ENCODE data around the gene TSPAN8.

- TF ChIP-seq CTCF (IDR thresholded peaks at IDR 0.05) (no peak), POLR2A (IDR thresholded peaks at IDR 0.05) (no peak), EP300 (IDR thresholded peaks at IDR 0.05) (no peak)
These were observed 31.9 kb downstream of the TSPAN8 start for GRCh38 chr12:71125949-71126348.
